A549 (cell line): ENCODE measurements around the gene IFNW1. TPM values are rescaled to one million over a fixed set of nuclear protein-coding genes. Genes with fewer than 3 reads are reported as not detected.
"Not testable (repeated sequence)": the region's sequence is repeated elsewhere in the genome, so short reads cannot be mapped to it uniquely, and the experiment has no call there.

Source experiments
- ATAC-seq, 2 experiments: fragments of 200-7000 bp in 1 of 2; fragments of >200 bp in 1 of 2; cut with Nextera tagmentation in 1 of 2; cut with Tn5 transposase in 1 of 2; 3 replicates each; pipeline versions ENCODE4 v1.8.0 to v1.9.1; 2018 to 2020; ENCODE audit warnings: mild to moderate bottlenecking in 1 of 2, moderate library complexity in 1 of 2
- CTCF ChIA-PET: fragments of 300-600 bp; sonication (Branson Sonifier 250); formaldehyde crosslinking; extraction: SDS; loops from one replicate; lab custom pipeline; 2021; ENCODE audit warnings: antibody characterized with exemption, inconsistent platforms; lab: Yijun Ruan, JAX
- POLR2A ChIA-PET: fragments of 350-600 bp; formaldehyde crosslinking; extraction: SDS; loops from one replicate; lab custom pipeline; 2021; ENCODE audit warnings: antibody characterized with exemption, inconsistent platforms; lab: Yijun Ruan, JAX
- DNase-seq, 2 experiments: peaks; one replicate each; pipeline versions ENCODE4 v3.0.0 to v3.0.0-alpha.2; 2011 to 2016; ENCODE audit warnings: low read depth in 1 of 2, low spot score in 1 of 2
- FAIRE-seq: peaks from 2 replicates; lab custom pipeline; 2011; peaks lifted over from hg19 to GRCh38; lab: Jason Lieb, UNC
- H3K27ac ChIP-seq, 2 experiments: fragments of >200 bp; sonication (Bioruptor Twin); formaldehyde crosslinking; 3 replicates each; pipeline ENCODE4 v1.5.1; 2016 to 2017
- H3K4me1 ChIP-seq: fragments of >200 bp; sonication (Bioruptor Twin); formaldehyde crosslinking; 3 replicates; pipeline ENCODE4 v1.6.1; 2016
- H3K4me2 ChIP-seq: fragments of >200 bp; sonication (Bioruptor Twin); formaldehyde crosslinking; 3 replicates; pipeline ENCODE4 v1.6.1; 2016
- H3K4me3 ChIP-seq: fragments of >200 bp; sonication (Bioruptor Twin); formaldehyde crosslinking; 3 replicates; pipeline ENCODE4 v1.5.1; 2016
- H3K9me3 ChIP-seq: fragments of >200 bp; sonication (Bioruptor Twin); formaldehyde crosslinking; 3 replicates; pipeline ENCODE4 v1.6.1; 2016
- CBX8 ChIP-seq: fragments of 200-600 bp; sonication (generic); IDR thresholded peaks from 2 replicates; pipeline ENCODE4 v1.6.1; 2016
- CHD2 ChIP-seq: fragments of 150-350 bp; IDR thresholded peaks from 2 replicates; pipeline ENCODE4 v1.6.1; 2014; ENCODE audit warnings: low read length; ENCODE audit not compliant: partially characterized antibody
- EHMT2 ChIP-seq: fragments of 200-600 bp; sonication (generic); IDR thresholded peaks from 2 replicates; pipeline ENCODE4 v1.6.1; 2016; ENCODE audit warnings: antibody characterized with exemption, low read depth, mild to moderate bottlenecking, moderate library complexity
- GATA3 ChIP-seq: IDR thresholded peaks from 2 replicates; pipeline ENCODE4 v1.6.1; 2012; ENCODE audit warnings: borderline replicate concordance
- HDAC2 ChIP-seq: fragments of 200-600 bp; sonication (generic); IDR thresholded peaks from 2 replicates; pipeline ENCODE4 v1.6.1; 2016
- HOXB13 ChIP-seq: fragments of 250-450 bp; sonication (Bioruptor Pico); IDR thresholded peaks from 2 replicates; pipeline ENCODE4 v1.5.0; 2020; ENCODE audit warnings: low read depth, mild to moderate bottlenecking, moderate library complexity
- JUNB ChIP-seq: fragments of >200 bp; sonication (Bioruptor Twin); formaldehyde crosslinking; IDR thresholded peaks from 2 replicates; pipeline ENCODE4 v1.6.1; 2016
- KDM1A ChIP-seq: fragments of 200-600 bp; sonication (generic); IDR thresholded peaks from 2 replicates; pipeline ENCODE4 v1.6.1; 2016; ENCODE audit warnings: low read depth, mild to moderate bottlenecking
- MAFK ChIP-seq: fragments of 450-650 bp; IDR thresholded peaks from 2 replicates; pipeline ENCODE4 v1.6.1; 2014; ENCODE audit not compliant: partially characterized antibody
- POLR2A ChIP-seq: IDR thresholded peaks from 2 replicates; pipeline ENCODE4 v1.6.1; 2012; ENCODE audit warnings: mild to moderate bottlenecking, low read length
- RNF2 ChIP-seq: fragments of 200-600 bp; sonication (generic); IDR thresholded peaks from 2 replicates; pipeline ENCODE4 v1.6.1; 2016; ENCODE audit warnings: low read depth, mild to moderate bottlenecking, antibody characterized with exemption, moderate library complexity, borderline replicate concordance
- SMC3 ChIP-seq: fragments of >200 bp; sonication (Bioruptor Twin); formaldehyde crosslinking; IDR thresholded peaks from 3 replicates; pipeline ENCODE4 v1.6.1; 2018; ENCODE audit warnings: inconsistent platforms
- ZC3H11A ChIP-seq: fragments of 450-650 bp; IDR thresholded peaks from 2 replicates; pipeline ENCODE4 v1.6.1; 2014; ENCODE audit warnings: antibody characterized with exemption, mild to moderate bottlenecking
- ZNF302 ChIP-seq: fragments of 250-450 bp; sonication (Bioruptor Pico); IDR thresholded peaks from 2 replicates; pipeline ENCODE4 v1.9.0; 2021; ENCODE audit warnings: inconsistent platforms, mild to moderate bottlenecking, moderate library complexity
- ZSCAN20 ChIP-seq: fragments of 250-450 bp; sonication (Bioruptor Pico); IDR thresholded peaks from 2 replicates; pipeline ENCODE4 v1.8.0; 2022; ENCODE audit warnings: mild to moderate bottlenecking, moderate library complexity
- WGBS: methylation state at CpG from one replicate; pipeline ENCODE4 v1.1.6; 2017; ENCODE audit errors: missing lambda C conversion rate; 5-methylcytosine and 5-hydroxymethylcytosine counted together
- polyA plus RNA-seq, 4 experiments: library from polyadenylated mRNA; depleted of rRNA in 3 of 4; stranded (reverse); fragments of >200 nt; fragmentation: RNase III in 1 of 4; extraction: RNeasy Plus Mini Kit Qiagen cat#74134 plus additional on column Dnase treatment in 1 of 4; gene quantifications; 2 replicates in 3 of 4; 3 replicates in 1 of 4; pipeline ENCODE4 v1.2.3, GENCODE V29; 2011 to 2017

The IFNW1 gene
- polyA plus RNA-seq, 2 of the 4 experiments (the other 2 are of a cell fraction): not detected

DNA sequence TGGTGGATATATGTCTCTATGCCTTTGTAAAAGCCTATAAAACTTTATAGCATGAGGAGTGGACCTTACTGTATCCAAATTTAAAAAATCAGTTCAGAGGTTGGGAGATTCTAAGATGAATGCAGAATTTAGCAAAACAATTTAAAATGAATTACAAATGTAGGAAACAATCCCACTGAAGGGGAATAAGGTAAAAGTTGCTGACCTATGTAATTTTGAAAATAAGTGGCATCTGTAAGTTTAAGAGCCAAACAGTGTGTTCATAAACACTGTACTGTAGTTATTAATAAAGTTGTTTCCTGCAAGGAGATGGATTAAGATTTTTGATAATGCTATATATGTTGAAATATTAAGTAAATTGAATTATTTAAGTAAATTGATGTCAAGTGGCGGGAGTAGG is 4.6 kb downstream of the IFNW1 start:
- no peak overlapping the region for H3K4me2 ChIP-seq
- no peak for FAIRE-seq
- WGBS: 59% methylated on average over 1 of the region's 1 CpG
- no peak for ATAC-seq
- DNase-seq: no peak
- H3K27ac ChIP-seq: no peak overlapping the region
- no peaks in the 10 kb centered on the region for H3K4me1 ChIP-seq
- POLR2A ChIA-PET: no interaction called here
- no peaks in the 10 kb centered on the region for H3K9me3 ChIP-seq
- H3K4me3 ChIP-seq: no peak overlapping the region
- CTCF ChIA-PET: no interaction called here
- no peak for TF ChIP-seq HDAC2
- peak; percentile 88 for TF ChIP-seq MAFK
- TF ChIP-seq, all 56 proteins: peak for 1

DNA sequence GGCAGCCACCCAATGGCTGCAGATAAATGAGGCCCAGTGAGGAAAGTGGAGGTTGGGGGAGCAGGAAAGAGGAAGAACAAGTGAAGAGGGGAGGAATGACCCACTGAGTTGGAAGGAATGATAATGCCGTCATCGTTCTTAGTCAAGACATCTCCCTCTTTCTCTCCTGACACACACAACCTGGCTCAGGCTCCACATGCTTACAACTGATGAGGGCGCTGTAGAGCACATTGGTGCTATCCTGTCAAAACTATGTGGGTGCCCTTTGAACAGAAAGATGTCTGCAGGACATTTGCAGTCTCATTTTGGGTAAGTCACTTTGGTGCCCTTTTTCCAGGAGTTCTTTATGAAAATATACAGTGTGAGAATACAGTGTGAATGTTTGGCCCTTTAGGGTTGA is 5.9 kb downstream of the IFNW1 start:
- Histone ChIP-seq H3K27ac (no peak overlapping the region), H3K9me3 (no peaks in the 10 kb centered on the region), H3K4me1 (no peaks in the 10 kb centered on the region), H3K4me2 (no peak overlapping the region), H3K4me3 (no peak overlapping the region)
- no peak for FAIRE-seq
- TF ChIP-seq KDM1A (no peak), GATA3 (no peak), RNF2 (no peak), EHMT2 (no peak), ZNF302 (CRISPR knock-in tag) (no peak), HOXB13 (no peak)
- ATAC-seq: no peak
- POLR2A ChIA-PET: no interaction called here
- no peak for DNase-seq
- WGBS: 40% methylated on average over 3 of the region's 3 CpGs
- CTCF ChIA-PET: no interaction called here

DNA sequence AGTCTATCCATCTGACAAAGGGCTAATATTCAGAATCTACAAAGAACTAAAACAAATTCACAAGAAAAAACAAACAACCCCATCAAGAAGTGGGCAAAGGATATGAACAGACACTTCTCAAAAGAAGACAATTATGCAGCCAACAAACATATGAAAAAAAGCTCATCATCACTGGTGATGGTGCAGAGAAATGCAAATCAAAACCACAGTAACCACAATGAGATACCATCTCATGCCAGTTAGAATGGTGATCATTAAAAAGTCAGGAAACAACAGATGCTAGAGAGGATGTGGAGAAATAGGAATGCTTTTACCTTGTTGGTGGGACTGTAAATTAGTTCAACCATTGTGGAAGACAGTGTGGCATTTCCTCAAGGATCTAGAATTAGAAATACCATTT is 13.4 kb downstream of the IFNW1 start:
- CTCF ChIA-PET, POLR2A ChIA-PET, FAIRE-seq: not testable (repeated sequence)

DNA sequence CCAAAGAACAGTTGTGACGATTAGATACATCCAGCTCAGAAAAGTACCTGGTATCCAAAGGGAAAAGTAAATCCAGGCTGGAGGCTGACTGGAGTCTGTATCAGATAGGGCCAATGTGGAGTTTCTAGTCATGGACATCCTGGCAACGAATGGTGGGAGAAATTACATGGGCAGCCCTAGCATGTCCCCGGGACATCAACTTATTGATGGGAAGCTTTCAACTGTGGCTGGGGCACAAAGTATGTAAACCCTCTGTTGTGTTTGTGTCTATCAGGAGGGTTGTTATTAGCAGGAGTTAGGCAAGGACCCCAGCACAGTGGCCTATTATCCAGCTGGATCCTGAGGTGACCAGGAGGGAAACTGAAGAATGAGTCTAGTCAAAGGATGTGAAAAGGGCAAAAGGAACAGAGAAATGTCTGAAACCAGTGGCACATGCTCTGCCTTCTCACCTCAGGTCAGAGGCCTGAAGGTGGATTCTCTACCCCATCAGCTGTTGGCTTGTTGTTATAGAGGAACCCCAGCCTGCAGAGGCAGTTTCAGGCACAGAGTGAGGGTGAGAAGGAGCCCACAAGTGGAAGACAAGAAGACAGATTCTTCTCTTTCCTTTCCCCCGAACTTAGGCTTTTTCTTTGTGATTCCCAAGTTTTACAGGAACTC is 19.9 kb downstream of the IFNW1 start:
- FAIRE-seq (no peak), DNase-seq (no peak), ATAC-seq (0 out of 6 replicates have a peak, but pooled peaks of 1 of the 2 experiments have one; percentile 19)
- ChIA-PET CTCF (interaction anchor here (0.6 to 1.9 kb wide), 3 partner anchors 10 to 497 kb away, joined by 3 to 6 read pairs (median 4); no protein-coding TSS in a partner anchor), POLR2A (no interaction called here)
- Histone ChIP-seq H3K9me3 (no peaks in the 10 kb centered on the region), H3K4me2 (no peak overlapping the region), H3K4me1 (no peaks in the 10 kb centered on the region), H3K4me3 (no peak overlapping the region), H3K27ac (no peak overlapping the region)
- whole genome bisulfite sequencing: 20% methylated on average over 4 of the region's 4 CpGs
- TF ChIP-seq POLR2A: no peak
- TF ChIP-seq JUNB: no peak
- TF ChIP-seq CBX8: no peak
- TF ChIP-seq SMC3: no peak

More for the DNA sequence above, 13.4 kb downstream of the IFNW1 start:
- not testable (repeated sequence) for H3K4me1 ChIP-seq, ATAC-seq, H3K27ac ChIP-seq, H3K4me3 ChIP-seq, H3K9me3 ChIP-seq, H3K4me2 ChIP-seq, DNase-seq

DNA sequence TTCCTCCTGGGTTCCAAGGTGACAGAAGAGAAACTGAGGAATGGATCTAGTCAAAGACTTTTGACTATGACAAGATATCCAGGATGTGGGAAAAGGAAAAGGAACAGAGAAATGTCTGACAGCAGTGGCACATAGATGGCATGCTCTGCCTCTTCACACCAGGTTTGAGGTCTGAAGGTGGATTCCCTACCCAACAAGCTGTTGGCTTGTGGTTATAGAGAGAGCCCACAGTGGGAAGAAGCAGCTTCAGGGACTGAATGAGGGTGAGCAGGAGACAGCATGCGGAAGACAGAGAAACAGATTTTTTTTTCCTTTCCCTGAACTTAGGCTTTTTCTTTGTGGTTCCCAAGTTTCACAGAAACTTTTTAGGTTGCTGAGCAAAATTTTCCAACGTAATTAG is 20.6 kb downstream of the IFNW1 start:
- POLR2A ChIA-PET: no interaction called here
- CTCF ChIA-PET: interaction anchor here (0.6 to 1.9 kb wide), 2 partner anchors 9 to 497 kb away, joined by 3 to 6 read pairs; no protein-coding TSS in a partner anchor
- TF ChIP-seq ZC3H11A: no peak
- TF ChIP-seq CHD2: no peak
- no peak for TF ChIP-seq ZSCAN20 (CRISPR knock-in tag)
- Histone ChIP-seq H3K27ac (no peak overlapping the region), H3K9me3 (no peaks in the 10 kb centered on the region), H3K4me2 (no peak overlapping the region), H3K4me1 (no peaks in the 10 kb centered on the region), H3K4me3 (no peak overlapping the region)
- DNase-seq (no peak), FAIRE-seq (no peak), ATAC-seq (no peak; a peak in 1 of 6 replicates)
- 56% methylated on average over 2 of the region's 2 CpGs for WGBS
